A549 (cell line): ENCODE measurements around the gene GTF3C5.

Source experiments
- BHLHE40 ChIP-seq: IDR thresholded peaks from 2 replicates; pipeline ENCODE4 v1.6.1; 2012; ENCODE audit warnings: low read depth, low read length, inconsistent platforms
- CHD2 ChIP-seq: fragments of 150-350 bp; IDR thresholded peaks from 2 replicates; pipeline ENCODE4 v1.6.1; 2014; ENCODE audit warnings: low read length; ENCODE audit not compliant: partially characterized antibody
- EP300 ChIP-seq, 2 experiments: fragments of >200 bp; sonication (Bioruptor Twin); formaldehyde crosslinking; IDR thresholded peaks; 2 replicates in 1 of 2; 3 replicates in 1 of 2; pipeline ENCODE4 v1.6.1; 2016 to 2017
- POLR2A ChIP-seq: IDR thresholded peaks from 2 replicates; pipeline ENCODE4 v1.6.1; 2012; ENCODE audit warnings: mild to moderate bottlenecking, low read length
- RCOR1 ChIP-seq: fragments of 150-350 bp; IDR thresholded peaks from 2 replicates; pipeline ENCODE4 v1.6.1; 2014; ENCODE audit warnings: antibody characterized with exemption, low read length, low read depth

DNA sequence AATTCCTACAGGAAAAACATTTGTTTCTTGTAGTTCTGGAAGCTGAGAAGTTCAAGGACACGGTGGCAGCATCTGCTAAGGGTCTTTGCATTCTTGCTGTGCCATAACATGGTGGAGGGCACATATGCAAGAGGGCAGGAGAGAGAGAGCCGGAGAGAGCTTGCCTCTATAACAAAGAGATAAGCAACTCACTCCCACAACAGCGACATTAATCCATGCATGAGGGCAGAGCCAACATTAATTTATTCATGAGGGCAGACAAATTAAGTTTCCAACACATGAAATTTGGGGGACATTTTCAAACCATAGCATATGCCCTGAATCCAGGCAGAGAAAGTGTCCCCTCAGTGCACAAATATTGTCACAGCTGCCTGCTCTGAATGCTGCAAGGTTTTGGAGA lies 4.4 kb upstream of the GTF3C5 start:
- no peak for TF ChIP-seq EP300 (IDR thresholded peaks at IDR 0.05)
- no peak for TF ChIP-seq POLR2A
- no peak for TF ChIP-seq CHD2
- no peak for TF ChIP-seq BHLHE40
- TF ChIP-seq RCOR1, result no peak
